Astrocyte of the spinal cord (primary cell): ENCODE data around the gene CTU2.

ENCODE experiments used
- DNase-seq: peaks from one replicate; pipeline ENCODE4 v3.0.0; 2011; ENCODE audit warnings: low read depth, low spot score
- H3K4me3 ChIP-seq: 2 replicates; pipeline ENCODE4 v1.5.1; 2011; ENCODE audit warnings: low read depth, mild to moderate bottlenecking, low read length, moderate library complexity
- CTCF ChIP-seq: IDR thresholded peaks from 2 replicates; pipeline ENCODE4 v1.5.1; 2012; ENCODE audit warnings: low read depth, mild to moderate bottlenecking, low read length, inconsistent platforms
- in situ Hi-C: cut with HindIII; loops from 2 replicates; pipeline ENCODE4 v1.10.0; 2017; ENCODE audit warnings: low sequenced_read_pairs

CTU2 gene

DNA sequence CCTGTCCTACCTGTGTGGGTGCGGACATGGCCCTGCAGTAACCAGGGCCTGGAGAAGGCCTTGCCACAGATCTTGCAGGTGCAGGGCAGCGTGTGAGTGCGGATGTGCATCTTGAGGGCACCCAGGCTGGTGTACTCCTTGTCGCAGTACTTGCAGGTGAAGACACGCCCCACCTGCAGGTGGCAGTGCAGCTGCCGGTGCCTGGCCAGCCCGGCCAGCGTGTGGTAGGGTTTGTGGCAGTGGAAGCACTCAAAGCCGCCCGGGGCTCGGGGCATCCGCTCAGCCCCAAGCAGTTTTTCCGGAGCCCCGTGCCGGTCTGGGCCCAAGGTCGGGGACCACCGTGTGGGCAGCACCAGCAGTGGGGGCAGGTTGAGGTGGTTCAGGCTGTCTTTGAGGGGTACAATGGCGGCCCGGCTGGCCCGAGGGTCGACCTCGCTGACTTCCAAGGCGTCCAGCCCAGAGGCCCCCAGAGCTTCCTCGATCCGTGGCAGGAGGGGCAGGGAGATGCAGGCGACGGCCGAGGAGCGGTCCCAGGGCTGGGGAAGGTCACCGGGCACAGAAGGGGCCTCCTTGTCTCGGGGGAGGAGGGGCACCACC is 25.1 kb upstream of the CTU2 start:
- TF ChIP-seq CTCF: peak; percentile 38
- no peak overlapping the region for H3K4me3 ChIP-seq
- in situ Hi-C loops: no loop called here
- DNase-seq: no peak

GRCh38 chr16:88681709-88682451 is 24.4 kb upstream of the CTU2 start:
- no peak for TF ChIP-seq CTCF
- H3K4me3 ChIP-seq: no peak overlapping the region
- no peak for DNase-seq
- in situ Hi-C loops: no loop called here

GRCh38 chr16:88684569-88685155 is 21.6 kb upstream of the CTU2 start:
- in situ Hi-C loops: no loop called here
- no peak overlapping the region for H3K4me3 ChIP-seq
- no peak for DNase-seq
- TF ChIP-seq CTCF: no peak

- in situ Hi-C loops: no loop called here
- DNase-seq: peak; percentile 34
- H3K4me3 ChIP-seq: peak overlapping the region; percentile 44
- peak; percentile 74 for TF ChIP-seq CTCF
Observed at GRCh38 chr16:88685156-88686061, 20.9 kb upstream of the CTU2 start.

DNA sequence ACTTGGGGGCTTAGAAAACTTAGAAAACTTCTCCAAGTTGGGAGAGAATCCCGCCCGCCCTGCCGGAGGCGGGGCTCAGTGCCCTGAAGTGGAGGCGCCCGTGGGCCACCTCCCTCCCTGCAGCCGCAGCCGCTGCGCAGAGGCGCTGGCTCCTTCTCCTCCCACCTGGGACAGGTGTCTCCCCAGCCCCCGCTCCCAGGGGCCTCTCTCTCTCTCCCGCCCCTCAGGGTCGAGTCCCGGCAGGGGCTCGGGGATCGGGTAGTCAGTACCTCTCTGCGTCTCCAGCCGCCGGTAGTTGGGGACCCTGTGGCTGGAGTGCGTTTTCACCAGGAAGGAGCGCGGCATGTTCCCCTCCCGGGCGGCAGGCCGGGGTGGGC is 20.3 kb upstream of the CTU2 start:
- in situ Hi-C loops: no loop called here
- TF ChIP-seq CTCF: no peak
- DNase-seq: no peak
- H3K4me3 ChIP-seq: peak overlapping the region; percentile 44
